GM21360 (cell line): ENCODE data around the gene MTLN.
"Not testable (repeated sequence)": the region's sequence is repeated elsewhere in the genome, so short reads cannot be mapped to it uniquely, and the experiment has no call there.

Experiments
- ATAC-seq: cut with Tn5 transposase; IDR thresholded peaks from one replicate; pipeline ENCODE4 v1.9.1; 2021; ENCODE audit warnings: mild to moderate bottlenecking, moderate library complexity; ENCODE audit not compliant: unreplicated experiment

The MTLN gene

DNA sequence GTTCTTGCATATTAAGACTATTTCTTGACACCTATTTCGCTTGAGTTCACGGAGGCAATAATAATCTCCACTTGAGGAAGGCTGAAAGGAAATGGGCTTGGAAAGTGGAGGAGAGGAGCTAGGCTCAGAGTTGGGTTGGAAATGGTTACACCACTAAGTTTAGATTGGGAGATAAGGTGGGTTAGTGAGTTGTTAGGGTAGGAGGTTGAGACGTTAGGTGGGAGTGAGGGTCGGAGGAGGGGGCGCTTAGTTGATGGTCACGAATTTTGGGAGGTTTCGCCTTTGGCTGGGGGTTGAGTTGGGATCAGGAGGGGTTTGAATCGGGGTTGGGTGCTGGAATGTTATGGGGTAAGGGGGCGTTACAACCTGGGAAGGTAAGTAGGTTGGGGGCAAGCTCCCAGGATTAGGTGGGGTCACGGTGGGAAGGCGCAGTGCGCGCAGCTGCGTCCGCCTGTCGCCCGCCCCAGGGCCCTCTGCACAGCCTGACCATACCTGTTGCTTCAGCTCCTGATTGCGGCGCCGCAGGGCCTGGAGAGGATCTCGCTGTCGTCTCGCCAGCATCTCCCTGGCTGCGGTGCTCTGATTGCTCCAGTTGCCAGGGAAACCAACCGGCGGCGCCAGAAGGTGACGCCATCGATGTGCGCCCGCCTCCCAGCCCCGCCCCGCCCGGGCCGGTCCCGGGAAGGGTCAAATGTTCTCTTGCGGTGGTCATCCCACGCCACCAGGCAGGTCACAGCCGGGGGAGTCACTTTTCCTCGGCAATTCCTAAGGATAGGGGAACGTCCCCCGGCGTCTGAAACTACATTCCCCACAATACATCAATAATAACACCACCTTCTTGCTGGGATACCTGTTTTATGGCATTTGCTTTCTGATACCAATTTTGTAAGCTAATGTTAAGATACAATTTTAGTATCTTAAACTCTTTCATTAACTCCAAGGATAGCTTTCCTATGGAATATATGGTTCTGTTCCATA lies 7.7 kb downstream of the MTLN start, which contains the start of gene NPHP1:
Gene NPHP1, minus strand, starts transcription at position 606 of the 978 bp plus-strand sequence. Its CDS starts 45 bp downstream, at position 561.
- ATAC-seq = peak; percentile 81

- ATAC-seq = no peak
Observed at GRCh38 chr2:110198016-110198415, 14.3 kb downstream of the MTLN start.

- ATAC-seq = no peak
Observed at GRCh38 chr2:110197452-110197851, 14.9 kb downstream of the MTLN start.

DNA sequence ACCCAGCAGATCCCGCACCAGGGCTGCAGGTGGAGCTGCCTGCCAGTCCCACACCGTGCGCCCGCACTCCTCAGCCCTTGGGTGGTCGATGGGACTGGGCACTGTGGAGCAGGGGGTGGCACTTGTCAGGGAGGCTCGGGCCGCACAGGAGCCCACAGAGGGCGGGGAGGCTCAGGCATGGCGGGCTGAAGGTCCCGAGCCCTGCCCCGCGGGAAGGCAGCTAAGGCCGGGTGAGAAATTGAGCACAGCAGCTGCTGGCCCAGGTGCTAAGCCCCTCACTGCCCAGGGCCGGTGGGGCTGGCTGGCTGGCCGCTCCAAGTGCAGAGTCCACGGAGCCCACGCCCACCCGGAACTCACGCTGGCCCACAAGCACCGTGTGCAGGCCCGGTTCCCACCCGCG lies 22.2 kb downstream of the MTLN start:
- not testable (repeated sequence) for ATAC-seq

- no peak for ATAC-seq
Observed at GRCh38 chr2:110182449-110182848, 29.9 kb downstream of the MTLN start.

GRCh38 chr2:110180036-110180435 lies 32.3 kb downstream of the MTLN start:
- ATAC-seq = no peak

- no peak for ATAC-seq
Observed at GRCh38 chr2:110173523-110173922, 38.8 kb downstream of the MTLN start.

- ATAC-seq = no peak
Observed at GRCh38 chr2:110172506-110172905, 39.8 kb downstream of the MTLN start.

GRCh38 chr2:110170102-110170501 lies 42.2 kb downstream of the MTLN start:
- ATAC-seq = no peak

DNA sequence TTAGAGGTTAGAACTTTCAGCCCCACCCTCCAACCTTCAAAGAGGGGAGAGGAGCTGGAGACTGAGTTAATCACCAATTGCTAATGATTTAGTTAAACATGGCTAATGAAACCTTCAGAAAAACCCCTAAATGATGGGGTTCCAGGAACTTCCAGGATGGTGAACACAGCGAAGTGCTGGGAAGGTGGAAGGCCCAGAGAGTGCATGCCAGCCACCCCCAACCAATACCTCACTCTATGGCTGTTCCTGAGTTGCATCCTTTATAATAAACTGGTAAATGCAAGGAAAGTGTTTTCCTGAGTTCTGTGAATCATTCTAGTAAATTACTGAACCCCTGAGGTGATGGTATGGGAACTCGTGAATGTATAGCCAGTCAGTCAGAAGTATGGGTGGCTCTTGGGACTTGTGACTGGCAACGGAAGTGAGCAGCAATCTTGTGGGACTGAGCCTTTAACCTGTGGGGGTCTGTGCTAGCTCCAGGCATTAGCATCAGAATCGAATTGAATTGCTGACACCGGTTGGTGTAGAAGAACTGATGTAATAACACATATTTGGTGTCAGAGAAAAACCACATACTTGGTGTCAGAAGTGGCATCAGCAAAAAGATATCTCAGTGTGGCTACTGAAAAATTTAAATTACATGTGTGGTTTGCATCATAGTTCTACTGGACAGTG lies 44.9 kb downstream of the MTLN start:
- ATAC-seq = no peak

- no peak for ATAC-seq
Observed at GRCh38 chr2:110166266-110166665, 46.1 kb downstream of the MTLN start.
